GM23248 (cell line): ENCODE measurements around the gene FREY1. TPM values are rescaled to one million over a fixed set of nuclear protein-coding genes. Genes with fewer than 3 reads are reported as not detected.

Source experiments
- DNase-seq: peaks from one replicate; pipeline ENCODE4 v3.0.0-alpha.2; 2015
- H2AFZ ChIP-seq: fragments of 200-600 bp; sonication (generic); 2 replicates; pipeline ENCODE4 v1.6.1; 2016; ENCODE audit warnings: antibody characterized with exemption
- H3F3A ChIP-seq: fragments of 200-600 bp; sonication (generic); 2 replicates; pipeline ENCODE4 v1.6.1; 2016; ENCODE audit warnings: mild to moderate bottlenecking, antibody characterized with exemption, mixed run types; ENCODE audit not compliant: insufficient read depth
- H3K27ac ChIP-seq: fragments of 200-600 bp; sonication (generic); 2 replicates; pipeline ENCODE4 v1.5.1; 2016; ENCODE audit warnings: mild to moderate bottlenecking
- H3K27me3 ChIP-seq: fragments of 200-600 bp; sonication (generic); replicated peaks from 2 replicates; pipeline ENCODE4 v1.6.1; 2016; ENCODE audit warnings: mild to moderate bottlenecking; ENCODE audit not compliant: insufficient read depth
- H3K36me3 ChIP-seq: fragments of 200-600 bp; sonication (generic); 2 replicates; pipeline ENCODE4 v1.6.1; 2016; ENCODE audit warnings: low read depth, mild to moderate bottlenecking
- H3K4me1 ChIP-seq: fragments of 200-600 bp; sonication (generic); 2 replicates; pipeline ENCODE4 v1.6.1; 2016; ENCODE audit warnings: mild to moderate bottlenecking; ENCODE audit not compliant: insufficient read depth
- H3K4me2 ChIP-seq: fragments of 200-600 bp; sonication (generic); one replicate; pipeline ENCODE4 v1.6.1; 2016; ENCODE audit warnings: mild to moderate bottlenecking; ENCODE audit not compliant: unreplicated experiment
- H3K4me3 ChIP-seq: fragments of 200-600 bp; sonication (generic); 2 replicates; pipeline ENCODE4 v1.5.1; 2016; ENCODE audit warnings: mild to moderate bottlenecking
- H3K79me2 ChIP-seq: fragments of 200-600 bp; sonication (generic); 2 replicates; pipeline ENCODE4 v1.6.1; 2016; ENCODE audit warnings: mild to moderate bottlenecking; ENCODE audit not compliant: insufficient read depth
- H3K9ac ChIP-seq: fragments of 200-600 bp; sonication (generic); 2 replicates; pipeline ENCODE4 v1.6.1; 2016; ENCODE audit warnings: mild to moderate bottlenecking
- H3K9me2 ChIP-seq: fragments of 200-600 bp; sonication (generic); 2 replicates; pipeline ENCODE4 v1.6.1; 2016; ENCODE audit warnings: mixed run types, mild to moderate bottlenecking, moderate library complexity; ENCODE audit not compliant: insufficient read depth
- H3K9me3 ChIP-seq: fragments of 200-600 bp; sonication (generic); one replicate; pipeline ENCODE4 v1.6.1; 2017; ENCODE audit warnings: low read depth
- H4K20me1 ChIP-seq: fragments of 200-600 bp; sonication (generic); 2 replicates; pipeline ENCODE4 v1.6.0; 2016; ENCODE audit not compliant: insufficient read depth
- EZH2 ChIP-seq: fragments of 200-600 bp; sonication (generic); IDR thresholded peaks from 2 replicates; pipeline ENCODE4 v1.6.1; 2018; ENCODE audit warnings: antibody characterized with exemption, mild to moderate bottlenecking; ENCODE audit not compliant: insufficient read depth, poor library complexity, severe bottlenecking
- EZH2phosphoT487 ChIP-seq: fragments of 200-600 bp; sonication (generic); IDR thresholded peaks from 2 replicates; pipeline ENCODE4 v1.6.1; 2018; ENCODE audit warnings: antibody characterized with exemption, moderate library complexity, mild to moderate bottlenecking, low read depth; ENCODE audit not compliant: insufficient read depth
- WGBS, 2 experiments: methylation state at CpG; one replicate each; pipeline ENCODE4 v1.1.6; 2015 to 2017; ENCODE audit warnings: low lambda C conversion rate in 2 of 2, low coverage in 1 of 2; ENCODE audit errors: missing lambda C conversion rate in 2 of 2; 5-methylcytosine and 5-hydroxymethylcytosine counted together
- in situ Hi-C: fragments of 300-500 bp; cut with MboI; formaldehyde crosslinking; loops from 2 replicates; pipeline ENCODE4 v1.15.0; 2020
- polyA plus RNA-seq: library from polyadenylated mRNA; unstranded; fragments of >200 nt; fragmentation: Nextera tagmentation; extraction: Ambion mirVana; gene quantifications from 2 replicates; pipeline ENCODE4 v1.2.1, GENCODE V29; 2016
- total RNA-seq: library from RNA; depleted of rRNA; stranded (reverse); fragments of >200 nt; shearing (Covaris generic); gene quantifications from 2 replicates; pipeline ENCODE4 v1.2.3, GENCODE V29; 2014; rRNA removed

Gene FREY1
- total and polyA plus RNA-seq, 2 experiments from 2014 or later: not detected

- H3K4me2 ChIP-seq: peak overlapping the region; percentile 78
- peaks cover 32% of the 10 kb centered on the region for H3K79me2 ChIP-seq
- H3K4me1 ChIP-seq: peaks cover 52% of the 10 kb centered on the region
- peaks cover 35% of the 10 kb centered on the region for H3F3A ChIP-seq
- peak overlapping the region; percentile 98 for H3K27ac ChIP-seq
- H3K27me3 ChIP-seq: no peaks in the 10 kb centered on the region
- H4K20me1 ChIP-seq: no peaks in the 10 kb centered on the region
- H3K36me3 ChIP-seq: peaks cover 16% of the 10 kb centered on the region; the same call in 1 of the 2 replicates
- DNase-seq: peak; percentile 98
- H3K9ac ChIP-seq: peak overlapping the region; percentile 81
- no peak for TF ChIP-seq EZH2phosphoT487
- no peak for TF ChIP-seq EZH2
- H3K9me2 ChIP-seq: no peaks in the 10 kb centered on the region
- in situ Hi-C loops: no loop called here
- no peak overlapping the region for H3K4me3 ChIP-seq
- WGBS, 2 experiments: 0% methylated on average over 2 of the region's 2 CpGs
- H2AFZ ChIP-seq: no peak overlapping the region
- H3K9me3 ChIP-seq: no peaks in the 10 kb centered on the region
Observed at GRCh38 chr11:45857961-45858474, 49.1 kb downstream of the FREY1 start.

Other genes starting within 250 kb of the FREY1 start
- not detected in 2 replicates for gene CHST1, start 241.6 kb downstream of the FREY1 start, total RNA-seq
- 0.06 and 0.18 TPM in 2 replicates for gene CHST1, start 241.6 kb downstream of the FREY1 start, polyA plus RNA-seq
- gene SLC35C1, start 102.1 kb downstream of the FREY1 start, total RNA-seq: 12.5 and 15.9 TPM in 2 replicates
- 17.8 and 18.3 TPM in 2 replicates for gene SLC35C1, start 102.1 kb downstream of the FREY1 start, polyA plus RNA-seq
- gene CRY2, start 59.8 kb downstream of the FREY1 start, total RNA-seq: 10.3 and 10.7 TPM in 2 replicates
- gene CRY2, start 59.8 kb downstream of the FREY1 start, polyA plus RNA-seq: 7.6 and 8.3 TPM in 2 replicates
- 8.1 and 9.5 TPM in 2 replicates for gene MAPK8IP1, start 21.6 kb downstream of the FREY1 start, total RNA-seq
- gene MAPK8IP1, start 21.6 kb downstream of the FREY1 start, polyA plus RNA-seq: 1.8 and 2.1 TPM in 2 replicates
- gene PEX16, start 10.6 kb upstream of the FREY1 start, total RNA-seq: 16.2 and 23.2 TPM in 2 replicates
- gene PEX16, start 10.6 kb upstream of the FREY1 start, polyA plus RNA-seq: 21.2 and 25.1 TPM in 2 replicates
- gene LARGE2, start 15.4 kb upstream of the FREY1 start, total RNA-seq: not detected in 2 replicates
- not detected in 2 replicates for gene LARGE2, start 15.4 kb upstream of the FREY1 start, polyA plus RNA-seq
- 11.2 and 11.8 TPM in 2 replicates for gene PHF21A, start 214.2 kb upstream of the FREY1 start, total RNA-seq
- gene PHF21A, start 214.2 kb upstream of the FREY1 start, polyA plus RNA-seq: 17.0 and 22.3 TPM in 2 replicates